Measurements from ENCODE around the gene TSC22D3.

Gene TSC22D3

GRCh38 chrX:107700790-107701189 lies 74.8 kb downstream of the TSC22D3 start:
- Histone ChIP-seq H3K4me3 (ENCODE audit: low read depth in 1 of 2, low read length in 2 of 2) (no peak overlapping the region), H3K4me2 (ENCODE audit: insufficient read depth, low read length) (no peak overlapping the region), H3K27ac (ENCODE audit: low read length) (no peak overlapping the region), H3K4me1 (ENCODE audit: insufficient read depth, low read length) (no peaks in the 10 kb centered on the region), H4K20me1 (ENCODE audit: insufficient read depth, low read length) (no peaks in the 10 kb centered on the region), H3K79me2 (ENCODE audit: insufficient read depth, low read length) (no peaks in the 10 kb centered on the region), H3K9me3 (ENCODE audit: insufficient read depth, low read length, severe bottlenecking) (no peaks in the 10 kb centered on the region), H3K36me3 (ENCODE audit: insufficient read depth, low read length) (no peaks in the 10 kb centered on the region), H2AFZ (ENCODE audit: low read depth, low read length) (no peak overlapping the region), H3K27me3 (ENCODE audit: insufficient read depth, low read length, poor library complexity) (no peaks in the 10 kb centered on the region), H3K9ac (ENCODE audit: low read depth, low read length) (no peak overlapping the region)
- no peak for ATAC-seq (ENCODE audit: insufficient read depth, low read depth)
- no peak for DNase-seq
- TF ChIP-seq EZH2 (IDR thresholded peaks at IDR 0.05; ENCODE audit: borderline replicate concordance, low read depth, low read length, severe bottlenecking) (no peak), CTCF (IDR thresholded peaks at IDR 0.05; ENCODE audit: borderline replicate concordance, extremely low read depth, low read length, poor library complexity, severe bottlenecking) (no peak)

GRCh38 chrX:107700317-107700774 lies 75.2 kb downstream of the TSC22D3 start:
- no peaks in the 10 kb centered on the region for H4K20me1 ChIP-seq (ENCODE audit: insufficient read depth, low read length)
- H3K36me3 ChIP-seq (ENCODE audit: insufficient read depth, low read length): no peaks in the 10 kb centered on the region
- H3K27me3 ChIP-seq (ENCODE audit: insufficient read depth, low read length, poor library complexity): no peaks in the 10 kb centered on the region
- TF ChIP-seq EZH2 (IDR thresholded peaks at IDR 0.05; ENCODE audit: borderline replicate concordance, low read depth, low read length, severe bottlenecking) (no peak), CTCF (IDR thresholded peaks at IDR 0.05; ENCODE audit: borderline replicate concordance, extremely low read depth, low read length, poor library complexity, severe bottlenecking) (no peak)
- no peaks in the 10 kb centered on the region for H3K79me2 ChIP-seq (ENCODE audit: insufficient read depth, low read length)
- no peak overlapping the region for H3K4me3 ChIP-seq (ENCODE audit: low read depth in 1 of 2, low read length in 2 of 2)
- H3K9me3 ChIP-seq (ENCODE audit: insufficient read depth, low read length, severe bottlenecking): no peaks in the 10 kb centered on the region
- H3K27ac ChIP-seq (ENCODE audit: low read length): no peak overlapping the region
- no peaks in the 10 kb centered on the region for H3K4me1 ChIP-seq (ENCODE audit: insufficient read depth, low read length)
- ATAC-seq (ENCODE audit: insufficient read depth, low read depth) (no peak), DNase-seq (no peak)
- H3K9ac ChIP-seq (ENCODE audit: low read depth, low read length): no peak overlapping the region
- no peak overlapping the region for H3K4me2 ChIP-seq (ENCODE audit: insufficient read depth, low read length)
- H2AFZ ChIP-seq (ENCODE audit: low read depth, low read length): no peak overlapping the region

- no peak overlapping the region for H3K9ac ChIP-seq (ENCODE audit: low read depth, low read length)
- DNase-seq (no peak), ATAC-seq (ENCODE audit: insufficient read depth, low read depth) (no peak)
- TF ChIP-seq EZH2 (IDR thresholded peaks at IDR 0.05; ENCODE audit: borderline replicate concordance, low read depth, low read length, severe bottlenecking) (no peak), CTCF (IDR thresholded peaks at IDR 0.05; ENCODE audit: borderline replicate concordance, extremely low read depth, low read length, poor library complexity, severe bottlenecking) (no peak)
- no peaks in the 10 kb centered on the region for H3K36me3 ChIP-seq (ENCODE audit: insufficient read depth, low read length)
- no peak overlapping the region for H3K4me2 ChIP-seq (ENCODE audit: insufficient read depth, low read length)
- no peaks in the 10 kb centered on the region for H3K9me3 ChIP-seq (ENCODE audit: insufficient read depth, low read length, severe bottlenecking)
- H3K4me1 ChIP-seq (ENCODE audit: insufficient read depth, low read length): no peaks in the 10 kb centered on the region
- H3K79me2 ChIP-seq (ENCODE audit: insufficient read depth, low read length): no peaks in the 10 kb centered on the region
- no peaks in the 10 kb centered on the region for H4K20me1 ChIP-seq (ENCODE audit: insufficient read depth, low read length)
- H3K27ac ChIP-seq (ENCODE audit: low read length): no peak overlapping the region
- H2AFZ ChIP-seq (ENCODE audit: low read depth, low read length): no peak overlapping the region
- no peak overlapping the region for H3K4me3 ChIP-seq (ENCODE audit: low read depth in 1 of 2, low read length in 2 of 2)
- H3K27me3 ChIP-seq (ENCODE audit: insufficient read depth, low read length, poor library complexity): no peaks in the 10 kb centered on the region
These were observed 76.0 kb downstream of the TSC22D3 start for GRCh38 chrX:107699616-107700015.

- Histone ChIP-seq H3K4me2 (ENCODE audit: insufficient read depth, low read length) (no peak overlapping the region), H3K36me3 (ENCODE audit: insufficient read depth, low read length) (no peaks in the 10 kb centered on the region), H2AFZ (ENCODE audit: low read depth, low read length) (no peak overlapping the region), H3K27ac (ENCODE audit: low read length) (no peak overlapping the region), H3K9ac (ENCODE audit: low read depth, low read length) (no peak overlapping the region), H3K4me3 (ENCODE audit: low read depth in 1 of 2, low read length in 2 of 2) (no peak overlapping the region), H3K79me2 (ENCODE audit: insufficient read depth, low read length) (no peaks in the 10 kb centered on the region), H4K20me1 (ENCODE audit: insufficient read depth, low read length) (no peaks in the 10 kb centered on the region), H3K4me1 (ENCODE audit: insufficient read depth, low read length) (no peaks in the 10 kb centered on the region), H3K27me3 (ENCODE audit: insufficient read depth, low read length, poor library complexity) (no peaks in the 10 kb centered on the region), H3K9me3 (ENCODE audit: insufficient read depth, low read length, severe bottlenecking) (no peaks in the 10 kb centered on the region)
- DNase-seq (no peak), ATAC-seq (ENCODE audit: insufficient read depth, low read depth) (no peak)
- TF ChIP-seq EZH2 (IDR thresholded peaks at IDR 0.05; ENCODE audit: borderline replicate concordance, low read depth, low read length, severe bottlenecking): no peak
- no peak for TF ChIP-seq CTCF (IDR thresholded peaks at IDR 0.05; ENCODE audit: borderline replicate concordance, extremely low read depth, low read length, poor library complexity, severe bottlenecking)
These were observed 84.6 kb downstream of the TSC22D3 start for GRCh38 chrX:107691024-107691448.
